T-helper 1 cell treated with Interleukin-12 subunit alpha and Interleukin-12 subunit beta and Interleukin-4 antibody, amounts not matched to agents 30 ng/mL and 1 ng/mL, for 36 hours (primary cell): ENCODE measurements around the gene POLR3GL. TPM values are rescaled to one million over a fixed set of nuclear protein-coding genes. Genes with fewer than 3 reads are reported as not detected.

Experiments used
- intact Hi-C: fragments of 100-400 bp; cut with micrococcal nuclease; formaldehyde crosslinking; loops from one replicate; pipeline ENCODE4 v1.15.1; 2024
- total RNA-seq: library from RNA; stranded (reverse); gene quantifications from 2 replicates; pipeline ENCODE4 v1.2.3, GENCODE V29; 2022

The POLR3GL gene
- total RNA-seq, 1 donor from 2014 or later = 17.8 TPM

DNA sequence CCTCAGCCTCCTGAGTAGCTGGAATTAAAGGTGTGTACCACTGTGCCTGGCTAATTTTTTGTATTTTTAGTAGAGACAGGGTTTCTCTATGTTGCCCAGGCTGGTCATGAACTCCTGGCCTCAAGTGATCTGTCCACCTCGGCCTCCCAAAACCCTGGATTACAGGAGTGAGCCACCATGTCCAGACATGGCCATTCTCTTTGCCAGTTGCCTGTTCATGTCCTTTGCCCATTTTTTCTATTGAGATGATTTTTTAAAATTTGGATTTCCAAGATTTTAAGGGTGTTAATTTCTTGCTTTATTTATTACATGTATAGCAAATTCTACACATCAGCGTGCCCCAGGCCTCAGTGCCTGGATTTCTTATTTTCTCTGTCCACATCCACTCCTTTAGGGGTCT lies 2.8 kb downstream of the POLR3GL start:
- intact Hi-C loops = no loop called here

DNA sequence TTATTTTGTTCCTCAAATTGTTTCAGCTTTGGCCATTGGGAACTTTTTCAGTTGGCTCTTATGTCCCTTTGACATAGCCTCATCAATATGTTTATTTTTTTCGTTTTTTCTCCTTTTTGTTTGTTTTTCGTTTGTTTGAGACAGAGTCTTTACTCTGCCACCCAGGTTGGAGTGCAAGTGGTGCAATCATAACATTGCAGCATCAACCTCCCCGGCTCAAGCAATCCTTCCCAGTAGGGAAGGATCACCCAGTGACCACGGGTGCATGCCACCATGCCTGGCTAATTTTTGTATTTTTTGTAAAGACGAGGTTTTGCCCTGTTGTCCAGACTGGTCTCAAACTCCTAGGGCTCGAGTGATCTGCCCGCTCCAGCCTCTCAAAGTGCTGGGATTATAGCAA lies 8.1 kb downstream of the POLR3GL start:
- intact Hi-C loops = no loop called here

GRCh38 chr1:145974721-145975120 lies 10.2 kb downstream of the POLR3GL start:
- intact Hi-C loops = no loop called here

- intact Hi-C loops = no loop called here
Observed at GRCh38 chr1:145975216-145975615, 10.7 kb downstream of the POLR3GL start.

GRCh38 chr1:145977016-145977415 lies 12.5 kb downstream of the POLR3GL start:
- intact Hi-C loops = loop anchor here (1.0 kb wide), 3 partner anchors 36 to 131 kb away; no protein-coding TSS in a partner anchor

GRCh38 chr1:145977486-145978470 lies 13.3 kb downstream of the POLR3GL start:
- intact Hi-C loops = loop anchor here (1.0 to 2.0 kb wide), 5 partner anchors 19 to 131 kb away; partner anchors contain the start of genes LIX1L and PIAS3

DNA sequence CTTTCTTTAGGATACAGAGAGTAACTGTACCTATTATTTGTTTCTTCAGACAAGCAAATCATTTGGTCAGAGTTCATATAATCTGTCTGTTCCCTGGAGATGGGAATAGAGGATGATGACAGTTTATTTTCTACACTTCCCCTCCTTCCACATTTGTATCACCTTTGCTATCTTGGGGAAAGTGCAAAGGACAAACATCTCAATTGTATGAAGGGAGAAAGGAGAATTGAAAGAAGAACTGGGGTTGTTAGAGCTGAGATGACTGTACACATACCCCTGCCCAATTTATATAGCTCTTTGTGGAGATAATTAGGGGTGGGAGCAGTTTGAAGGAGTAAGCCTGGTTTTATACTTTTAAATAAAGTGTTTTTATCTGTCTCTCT lies 14.0 kb downstream of the POLR3GL start:
- intact Hi-C loops = loop anchor here (1.0 to 2.0 kb wide), 2 partner anchors 20 to 120 kb away; partner anchors contain the start of genes LIX1L and PIAS3

DNA sequence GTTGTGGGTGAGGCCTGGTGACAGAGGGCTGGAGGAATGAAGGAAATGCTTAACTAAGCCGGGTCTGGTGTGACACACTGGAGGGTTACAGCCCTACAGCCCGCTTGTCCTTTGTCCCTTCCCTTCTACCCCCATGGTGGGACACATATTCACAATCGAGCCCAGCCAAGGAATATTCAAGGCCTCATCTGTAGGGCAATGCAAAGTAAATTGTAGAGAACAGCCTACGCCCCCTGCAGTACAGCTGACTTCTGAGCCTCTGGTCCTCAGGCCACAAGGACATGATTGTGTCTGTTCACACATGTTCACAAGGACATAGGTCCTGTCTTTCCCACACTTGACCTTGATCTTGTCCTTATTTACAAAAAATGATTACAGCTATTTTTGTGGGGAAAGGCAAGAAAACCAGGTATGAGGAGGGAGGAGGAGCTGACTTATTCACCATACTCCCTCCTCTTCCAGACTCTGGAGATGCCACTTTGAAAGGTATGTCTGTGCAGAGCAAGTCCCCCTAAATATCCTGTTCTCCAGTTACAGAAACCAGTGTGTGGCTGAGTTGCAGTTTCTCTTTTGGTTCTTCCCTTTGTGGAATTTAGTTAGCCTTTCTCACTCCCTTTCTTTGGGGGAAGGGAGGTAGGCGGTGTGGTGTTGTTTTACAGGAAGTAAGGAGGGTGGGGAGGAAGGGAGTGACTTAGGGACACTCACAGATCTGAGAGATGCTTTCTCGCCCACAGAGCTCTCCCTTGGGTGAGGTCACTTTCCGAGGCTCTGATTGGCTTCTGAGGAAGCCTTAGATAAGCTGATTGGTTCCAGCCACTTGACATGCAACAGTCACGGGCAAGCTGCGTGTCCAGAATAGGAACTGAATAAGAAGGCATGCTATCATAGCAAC lies 14.6 kb downstream of the POLR3GL start:
- intact Hi-C loops = loop anchor here (1.0 to 2.0 kb wide), 7 partner anchors 15 to 120 kb away; partner anchors contain the start of genes ANKRD34A, LIX1L, PIAS3 and POLR3GL

- intact Hi-C loops = loop anchor here (1.0 to 2.0 kb wide), 7 partner anchors 16 to 121 kb away; partner anchors contain the start of genes ANKRD34A, PIAS3, POLR3GL and RBM8A
Observed at GRCh38 chr1:145979746-145980456, 15.4 kb downstream of the POLR3GL start.

DNA sequence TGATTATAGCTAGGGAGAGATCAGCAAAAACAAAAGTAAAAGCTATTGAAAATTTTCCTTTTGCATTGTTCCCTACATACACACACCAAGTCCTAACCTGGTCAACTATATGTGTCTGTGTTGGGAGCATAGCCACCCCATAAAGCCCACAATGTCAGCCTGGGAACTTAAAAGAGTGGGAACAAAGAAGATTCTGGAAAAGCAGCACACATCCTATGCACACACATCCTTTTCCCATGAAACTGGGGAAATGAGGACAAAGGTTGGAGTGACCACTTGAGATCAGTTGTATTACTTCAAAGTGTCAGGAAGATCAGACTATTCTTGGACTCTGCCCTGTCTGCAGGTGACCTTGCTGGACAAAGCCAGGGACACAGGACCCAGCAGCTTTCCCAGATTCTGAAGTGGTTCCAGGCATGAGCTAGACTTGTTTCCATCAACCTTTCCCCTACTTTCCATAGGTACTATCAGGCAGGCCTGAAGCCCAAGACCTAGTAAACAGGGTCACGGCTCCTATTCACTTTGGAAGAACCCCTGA lies 16.0 kb downstream of the POLR3GL start:
- intact Hi-C loops = loop anchor here (2.0 kb wide), 1 partner anchor 72 kb away; no protein-coding TSS in a partner anchor

- intact Hi-C loops = no loop called here
Observed at GRCh38 chr1:145982010-145982723, 17.7 kb downstream of the POLR3GL start.

DNA sequence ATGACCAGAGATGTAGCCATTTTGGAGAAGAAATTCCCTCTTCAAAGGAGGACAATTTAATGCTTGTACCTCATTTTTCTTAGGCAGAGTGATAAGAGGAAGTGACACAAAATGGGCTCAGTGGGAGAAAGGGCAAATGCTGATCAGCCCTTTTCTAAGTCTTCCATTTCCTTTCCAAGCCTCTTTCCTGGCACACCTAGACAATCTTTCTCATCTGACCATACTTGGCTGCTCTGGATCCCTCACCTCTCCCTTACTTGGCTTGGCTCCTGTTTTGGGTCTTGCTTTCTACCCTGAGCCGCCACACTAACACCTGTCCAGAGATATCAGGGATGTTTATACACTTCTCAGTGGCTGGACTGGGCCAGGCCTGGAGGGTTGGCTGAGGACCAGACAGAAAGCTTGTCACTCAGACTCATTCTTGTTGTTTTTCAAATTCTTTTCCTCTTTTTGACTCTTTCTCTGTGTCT lies 18.8 kb downstream of the POLR3GL start:
- intact Hi-C loops = no loop called here

DNA sequence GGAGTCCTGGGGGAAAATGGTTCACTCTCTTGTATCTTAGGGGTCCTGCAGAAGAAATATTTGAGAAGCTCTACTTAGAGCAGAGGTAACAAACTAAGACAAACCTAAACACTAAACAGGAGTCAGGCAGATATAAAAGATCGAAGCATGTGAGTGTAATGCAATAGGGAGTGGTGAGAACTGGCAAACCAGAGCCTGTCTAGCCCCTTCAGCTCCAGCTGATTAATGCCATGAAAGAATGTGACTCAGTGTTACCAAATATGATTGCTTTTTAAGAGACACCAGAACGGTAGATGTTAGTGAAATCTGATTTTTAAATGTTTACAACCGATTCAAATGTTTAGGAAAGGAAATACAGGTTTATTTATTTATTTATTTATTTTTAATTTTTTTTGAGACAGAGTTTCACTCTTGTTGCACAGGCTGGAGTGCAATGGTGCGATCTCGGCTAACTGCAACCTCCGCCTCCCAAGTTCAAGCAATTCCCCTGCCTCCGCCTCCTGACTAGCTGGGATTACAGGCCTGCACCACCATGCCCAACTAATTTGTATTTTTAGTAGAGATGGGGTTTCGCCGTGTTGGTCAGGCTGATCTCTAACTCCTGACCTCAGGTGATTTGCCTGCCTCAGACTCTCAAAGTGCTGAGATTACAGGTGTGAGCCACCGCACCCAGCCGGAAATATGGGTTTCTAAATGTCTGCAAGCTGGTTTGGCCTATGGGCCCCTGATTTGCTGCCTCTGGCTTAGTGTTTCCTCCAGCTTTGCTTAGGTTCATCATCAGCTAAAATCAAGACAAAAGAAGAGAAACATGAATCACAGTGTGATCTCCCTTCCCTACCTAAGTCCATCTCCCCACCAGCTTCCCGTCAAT lies 19.7 kb downstream of the POLR3GL start:
- intact Hi-C loops = no loop called here

- intact Hi-C loops = loop anchor here (1.0 kb wide), 1 partner anchor 11 kb away; the partner anchor contains the start of gene TXNIP
Observed at GRCh38 chr1:145985129-145985501, 20.6 kb downstream of the POLR3GL start.

GRCh38 chr1:145985502-145986439 lies 21.3 kb downstream of the POLR3GL start:
- intact Hi-C loops = loop anchor here (1.0 kb wide), 1 partner anchor 11 kb away; the partner anchor contains the start of gene TXNIP

GRCh38 chr1:145986551-145986950 lies 22.1 kb downstream of the POLR3GL start:
- intact Hi-C loops = no loop called here

DNA sequence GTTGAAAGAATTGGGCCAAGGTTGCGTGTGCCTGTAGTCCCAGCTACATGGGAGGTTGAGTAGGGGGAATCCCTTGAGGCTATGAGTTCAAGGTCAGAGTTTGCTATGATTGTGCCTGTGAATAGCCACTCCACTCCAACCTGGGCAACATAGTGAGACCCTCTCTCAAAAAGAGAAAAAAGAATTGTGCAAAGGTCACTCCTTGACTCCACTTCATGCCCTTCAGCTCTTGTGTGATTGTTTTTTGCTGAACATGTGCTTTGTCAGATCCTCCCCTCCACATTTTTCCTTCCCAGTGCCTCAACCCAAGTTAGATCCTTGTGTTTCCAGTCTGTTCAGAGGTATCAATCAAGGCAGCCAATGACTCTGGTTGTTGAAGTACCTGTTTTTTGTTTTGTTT lies 23.4 kb downstream of the POLR3GL start:
- intact Hi-C loops = no loop called here
